HEK293 (cell line): Measurements from ENCODE around the gene NAV2.
A peak's percentile ranks its signal among the peaks of the same experiment; 100 is the strongest.

Source experiments
- CTCF ChIA-PET: fragments of 350-600 bp; formaldehyde crosslinking; extraction: SDS; loops from one replicate; lab custom pipeline; 2021; ENCODE audit warnings: antibody characterized with exemption; lab: Yijun Ruan, JAX
- POLR2A ChIA-PET: fragments of 300-600 bp; formaldehyde crosslinking; extraction: SDS; loops from one replicate; lab custom pipeline; 2020; ENCODE audit warnings: antibody characterized with exemption, inconsistent platforms; lab: Yijun Ruan, JAX
- H3K27ac ChIP-seq: fragments of 200-500 bp; sonication (Bioruptor generic); 2 replicates; pipeline ENCODE4 v1.5.1; 2014; ENCODE audit warnings: low read depth, low read length, control low read depth, inconsistent platforms; ENCODE audit errors: extremely low read depth
- H3K36me3 ChIP-seq, 2 experiments: fragments of 200-500 bp in 1 of 2; sonication (Bioruptor generic) in 1 of 2; 1 replicate in 1 of 2; 2 replicates in 1 of 2; pipeline ENCODE4 v1.5.1; 2014 to 2017; ENCODE audit warnings: inconsistent platforms in 2 of 2, low read length in 2 of 2; ENCODE audit not compliant: control insufficient read depth in 2 of 2, insufficient read depth in 1 of 2
- H3K4me1 ChIP-seq: fragments of 200-500 bp; sonication (Bioruptor generic); 2 replicates; pipeline ENCODE4 v1.5.1; 2014; ENCODE audit warnings: mild to moderate bottlenecking, low read length, inconsistent platforms; ENCODE audit not compliant: control insufficient read depth, insufficient read depth
- H3K4me3 ChIP-seq: 2 replicates; pipeline ENCODE4 v1.5.1; 2011; ENCODE audit warnings: low read depth, mild to moderate bottlenecking, control low read depth, low read length, moderate library complexity
- H3K9me3 ChIP-seq: fragments of 200-500 bp; sonication (Bioruptor generic); 2 replicates; pipeline ENCODE4 v1.5.1; 2014; ENCODE audit warnings: low read depth, low read length, inconsistent platforms; ENCODE audit not compliant: control insufficient read depth, insufficient read depth
- GLI4 ChIP-seq: fragments of 450-650 bp; formaldehyde crosslinking; IDR thresholded peaks from 2 replicates; pipeline ENCODE4 v1.5.1; 2016; ENCODE audit warnings: missing biosample characterization, missing genetic modification characterization
- GLIS2 ChIP-seq: fragments of 450-650 bp; formaldehyde crosslinking; IDR thresholded peaks from 2 replicates; pipeline ENCODE4 v1.5.1; 2016; ENCODE audit warnings: missing biosample characterization, missing genetic modification characterization
- HOXC10 ChIP-seq: sonication (generic); formaldehyde crosslinking; IDR thresholded peaks from 2 replicates; pipeline ENCODE4 v1.8.1; 2023; ENCODE audit warnings: mild to moderate bottlenecking, missing genetic modification reagents
- KLF1 ChIP-seq: fragments of 450-650 bp; formaldehyde crosslinking; IDR thresholded peaks from 2 replicates; pipeline ENCODE4 v1.5.1; 2016; ENCODE audit warnings: missing biosample characterization, missing genetic modification characterization
- REPIN1 ChIP-seq: fragments of 450-650 bp; formaldehyde crosslinking; IDR thresholded peaks from 2 replicates; pipeline ENCODE4 v1.5.1; 2017; ENCODE audit warnings: missing biosample characterization, missing genetic modification characterization, low read depth
- SALL2 ChIP-seq: fragments of 450-650 bp; formaldehyde crosslinking; IDR thresholded peaks from 2 replicates; pipeline ENCODE4 v1.5.0; 2017; ENCODE audit warnings: missing biosample characterization, mild to moderate bottlenecking, missing genetic modification characterization, borderline replicate concordance
- TRIM28 ChIP-seq: IDR thresholded peaks from 2 replicates; pipeline ENCODE4 v1.6.1; 2011; ENCODE audit warnings: low read length, control low read depth, borderline replicate concordance
- ZBTB17 ChIP-seq: fragments of 450-650 bp; formaldehyde crosslinking; IDR thresholded peaks from 2 replicates; pipeline ENCODE4 v1.5.1; 2016; ENCODE audit warnings: missing biosample characterization, missing genetic modification characterization
- ZBTB21 ChIP-seq: fragments of 450-650 bp; formaldehyde crosslinking; IDR thresholded peaks from 2 replicates; pipeline ENCODE4 v1.5.1; 2017; ENCODE audit warnings: missing biosample characterization, missing genetic modification characterization
- ZBTB7A ChIP-seq: fragments of 450-650 bp; formaldehyde crosslinking; IDR thresholded peaks from 2 replicates; pipeline ENCODE4 v1.5.1; 2016; ENCODE audit warnings: low read depth, missing biosample characterization, missing genetic modification characterization
- ZNF341 ChIP-seq: fragments of 450-650 bp; formaldehyde crosslinking; IDR thresholded peaks from 2 replicates; pipeline ENCODE4; 2016; ENCODE audit warnings: low read depth, missing biosample characterization, missing genetic modification characterization
- ZNF366 ChIP-seq: fragments of 450-650 bp; formaldehyde crosslinking; conservative IDR thresholded peaks from 2 replicates; pipeline ENCODE4 v1.5.1; 2016; ENCODE audit warnings: missing biosample characterization, missing genetic modification characterization
- ZNF391 ChIP-seq: fragments of 450-650 bp; formaldehyde crosslinking; IDR thresholded peaks from 2 replicates; pipeline ENCODE4 v1.5.1; 2016; ENCODE audit warnings: low read depth, missing biosample characterization, missing genetic modification characterization, borderline replicate concordance
- ZNF530 ChIP-seq: fragments of 450-650 bp; formaldehyde crosslinking; IDR thresholded peaks from 2 replicates; pipeline ENCODE4 v1.5.1; 2016; ENCODE audit warnings: low read depth, missing biosample characterization, missing genetic modification characterization
- ZNF558 ChIP-seq: fragments of 450-650 bp; formaldehyde crosslinking; IDR thresholded peaks from 2 replicates; pipeline ENCODE4 v1.5.1; 2016; ENCODE audit warnings: missing biosample characterization, missing genetic modification characterization
- ZNF561 ChIP-seq: fragments of 450-650 bp; IDR thresholded peaks from 2 replicates; pipeline ENCODE4 v1.5.1; 2018; ENCODE audit warnings: missing biosample characterization, missing genetic modification characterization, borderline replicate concordance
- ZNF610 ChIP-seq: fragments of 450-650 bp; formaldehyde crosslinking; IDR thresholded peaks from 2 replicates; pipeline ENCODE4 v1.5.1; 2016; ENCODE audit warnings: missing biosample characterization, missing genetic modification characterization, borderline replicate concordance
- ZNF626 ChIP-seq: fragments of 450-650 bp; sonication (Bioruptor Pico); formaldehyde crosslinking; IDR thresholded peaks from 2 replicates; pipeline ENCODE4 v1.5.1; 2018; ENCODE audit warnings: missing biosample characterization, missing genetic modification characterization, inconsistent platforms
- ZNF664 ChIP-seq: fragments of 450-650 bp; formaldehyde crosslinking; IDR thresholded peaks from 2 replicates; pipeline ENCODE4 v1.5.1; 2016; ENCODE audit warnings: missing biosample characterization, missing genetic modification characterization
- TF ChIP-seq, protein P1 (sequence below): fragments of 450-650 bp; formaldehyde crosslinking; IDR thresholded peaks from 2 replicates; pipeline ENCODE4 v1.5.1; 2017; ENCODE audit warnings: missing biosample characterization, mild to moderate bottlenecking, missing genetic modification characterization, moderate library complexity
- TF ChIP-seq, protein P2 (sequence below): fragments of 450-650 bp; formaldehyde crosslinking; IDR thresholded peaks from 2 replicates; pipeline ENCODE4 v1.5.1; 2017; ENCODE audit warnings: missing biosample characterization, missing genetic modification characterization
- TF ChIP-seq, protein P3 (sequence below): fragments of 450-650 bp; formaldehyde crosslinking; IDR thresholded peaks from 2 replicates; pipeline ENCODE4 v1.5.1; 2016; ENCODE audit warnings: missing biosample characterization, missing genetic modification characterization

The NAV2 gene

DNA sequence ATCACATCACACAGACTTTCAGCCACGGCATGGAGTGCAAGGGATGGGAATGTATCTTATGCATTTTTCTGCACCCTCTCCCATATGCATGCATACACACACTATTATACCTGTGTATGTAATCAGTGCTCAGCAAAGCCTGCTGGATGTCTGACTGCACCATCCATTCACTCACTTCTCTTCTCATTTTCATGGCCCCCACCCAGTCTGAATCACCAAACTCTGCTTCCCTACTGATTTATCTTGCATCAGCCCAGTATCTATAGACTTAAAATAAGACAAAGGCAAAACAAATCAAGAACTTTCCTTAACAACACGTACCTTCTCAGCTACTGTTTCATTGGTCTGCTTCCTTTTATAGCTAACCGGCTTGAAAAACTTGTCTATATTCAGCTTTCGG is 426.1 kb downstream of the NAV2 start:
- Histone ChIP-seq H3K36me3 (no peaks in the 10 kb centered on the region), H3K27ac (no peak overlapping the region), H3K4me1 (no peaks in the 10 kb centered on the region), H3K9me3 (no peaks in the 10 kb centered on the region), H3K4me3 (no peak overlapping the region)
- ChIA-PET CTCF (interaction anchor here (3.0 kb wide), 1 partner anchor 10 kb away, joined by 18 read pairs; no protein-coding TSS in a partner anchor), POLR2A (no interaction called here)
- TF ChIP-seq ZNF610 (tag by site-specific recombination) (no peak), ZNF530 (tag by site-specific recombination) (no peak), SALL2 (no peak), ZNF366 (tag by site-specific recombination) (no peak), ZNF558 (no peak)

DNA sequence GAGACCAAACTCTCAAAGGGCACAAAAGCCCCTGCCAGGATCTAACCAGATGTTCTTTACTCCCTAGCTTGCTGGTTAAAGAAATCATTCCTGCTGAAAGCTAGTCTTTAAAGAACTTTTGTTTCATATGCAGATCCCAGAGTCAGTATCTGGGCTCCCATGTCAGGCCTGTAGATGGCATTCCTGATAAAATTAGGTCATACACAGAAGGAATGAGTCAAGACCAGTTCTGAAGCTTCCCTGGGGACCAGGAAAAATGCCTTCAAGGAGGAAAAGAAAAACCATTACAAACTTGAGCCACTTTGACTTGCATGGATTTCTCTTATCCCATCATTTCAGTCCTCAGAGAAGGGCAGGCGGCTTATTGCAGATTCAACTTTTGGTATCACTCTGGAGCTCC is 441.7 kb downstream of the NAV2 start:
- no peak overlapping the region for H3K4me3 ChIP-seq

DNA sequence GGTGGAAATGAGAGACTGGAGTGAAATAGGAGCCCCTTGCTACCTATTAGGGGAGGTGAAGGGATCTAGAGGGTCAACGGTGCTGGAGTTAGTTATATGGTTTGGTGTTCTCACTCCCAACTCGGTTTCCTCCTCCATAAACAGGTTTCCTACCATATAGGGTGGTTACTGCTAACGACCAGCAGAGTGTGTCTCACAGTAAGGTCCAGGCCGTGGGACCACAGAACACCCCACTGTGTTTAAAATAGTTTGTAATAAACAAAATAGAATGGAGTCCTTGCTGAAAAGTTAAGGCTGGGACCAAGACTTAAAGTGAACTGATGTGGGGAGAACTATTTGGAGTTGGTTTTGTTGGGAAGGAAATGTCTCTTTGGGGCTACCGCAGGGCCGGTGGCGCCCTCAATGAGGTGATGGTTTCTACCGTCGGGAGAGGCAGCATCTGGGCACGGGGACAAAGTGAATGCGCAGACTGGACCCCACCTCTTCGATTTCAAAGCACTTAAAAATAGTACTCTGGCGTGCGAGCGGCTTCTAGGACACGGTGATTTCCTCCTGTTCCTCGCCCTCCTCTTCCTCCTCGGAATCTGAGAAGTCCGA is 443.1 kb downstream of the NAV2 start:
- H3K4me3 ChIP-seq: no peak overlapping the region
- H3K36me3 ChIP-seq: no peaks in the 10 kb centered on the region
- H3K27ac ChIP-seq: no peak overlapping the region
- TF ChIP-seq, protein P1, sequence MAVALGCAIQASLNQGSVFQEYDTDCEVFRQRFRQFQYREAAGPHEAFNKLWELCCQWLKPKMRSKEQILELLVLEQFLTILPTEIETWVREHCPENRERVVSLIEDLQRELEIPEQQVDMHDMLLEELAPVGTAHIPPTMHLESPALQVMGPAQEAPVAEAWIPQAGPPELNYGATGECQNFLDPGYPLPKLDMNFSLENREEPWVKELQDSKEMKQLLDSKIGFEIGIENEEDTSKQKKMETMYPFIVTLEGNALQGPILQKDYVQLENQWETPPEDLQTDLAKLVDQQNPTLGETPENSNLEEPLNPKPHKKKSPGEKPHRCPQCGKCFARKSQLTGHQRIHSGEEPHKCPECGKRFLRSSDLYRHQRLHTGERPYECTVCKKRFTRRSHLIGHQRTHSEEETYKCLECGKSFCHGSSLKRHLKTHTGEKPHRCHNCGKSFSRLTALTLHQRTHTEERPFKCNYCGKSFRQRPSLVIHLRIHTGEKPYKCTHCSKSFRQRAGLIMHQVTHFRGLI: no peak
- TF ChIP-seq GLIS2 (no peak), HOXC10 (CRISPR knock-in tag) (no peak), ZBTB21 (no peak), TRIM28 (no peak), ZNF341 (no peak), GLI4 (tag by site-specific recombination) (no peak), ZBTB7A (no peak), REPIN1 (tag by site-specific recombination) (no peak), ZNF626 (tag by site-specific recombination) (no peak), ZNF664 (tag by site-specific recombination) (no peak), KLF1 (no peak)
- TF ChIP-seq, protein P2, sequence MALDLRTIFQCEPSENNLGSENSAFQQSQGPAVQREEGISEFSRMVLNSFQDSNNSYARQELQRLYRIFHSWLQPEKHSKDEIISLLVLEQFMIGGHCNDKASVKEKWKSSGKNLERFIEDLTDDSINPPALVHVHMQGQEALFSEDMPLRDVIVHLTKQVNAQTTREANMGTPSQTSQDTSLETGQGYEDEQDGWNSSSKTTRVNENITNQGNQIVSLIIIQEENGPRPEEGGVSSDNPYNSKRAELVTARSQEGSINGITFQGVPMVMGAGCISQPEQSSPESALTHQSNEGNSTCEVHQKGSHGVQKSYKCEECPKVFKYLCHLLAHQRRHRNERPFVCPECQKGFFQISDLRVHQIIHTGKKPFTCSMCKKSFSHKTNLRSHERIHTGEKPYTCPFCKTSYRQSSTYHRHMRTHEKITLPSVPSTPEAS: no peak
- TF ChIP-seq, all 188 proteins: peak for 0
- ChIA-PET POLR2A (no interaction called here), CTCF (interaction anchor here (0.8 to 2.3 kb wide), 4 partner anchors 21 to 199 kb away, joined by 3 to 8 read pairs (median 6); no protein-coding TSS in a partner anchor)
- Histone ChIP-seq H3K4me1 (no peaks in the 10 kb centered on the region; the same call in 1 of the 2 replicates), H3K9me3 (no peaks in the 10 kb centered on the region)

More for the DNA sequence above, 441.7 kb downstream of the NAV2 start:
- Histone ChIP-seq H3K9me3 (no peaks in the 10 kb centered on the region), H3K27ac (no peak overlapping the region), H3K4me1 (no peaks in the 10 kb centered on the region), H3K36me3 (no peaks in the 10 kb centered on the region)
- TF ChIP-seq ZNF561 (tag by site-specific recombination): no peak
- TF ChIP-seq ZNF558: no peak
- no peak for TF ChIP-seq ZNF391 (tag by site-specific recombination)
- 0 out of 2 replicates have a peak, but pooled peaks have one; percentile 27 for TF ChIP-seq ZBTB17 (tag by site-specific recombination)
- TF ChIP-seq, protein P3, sequence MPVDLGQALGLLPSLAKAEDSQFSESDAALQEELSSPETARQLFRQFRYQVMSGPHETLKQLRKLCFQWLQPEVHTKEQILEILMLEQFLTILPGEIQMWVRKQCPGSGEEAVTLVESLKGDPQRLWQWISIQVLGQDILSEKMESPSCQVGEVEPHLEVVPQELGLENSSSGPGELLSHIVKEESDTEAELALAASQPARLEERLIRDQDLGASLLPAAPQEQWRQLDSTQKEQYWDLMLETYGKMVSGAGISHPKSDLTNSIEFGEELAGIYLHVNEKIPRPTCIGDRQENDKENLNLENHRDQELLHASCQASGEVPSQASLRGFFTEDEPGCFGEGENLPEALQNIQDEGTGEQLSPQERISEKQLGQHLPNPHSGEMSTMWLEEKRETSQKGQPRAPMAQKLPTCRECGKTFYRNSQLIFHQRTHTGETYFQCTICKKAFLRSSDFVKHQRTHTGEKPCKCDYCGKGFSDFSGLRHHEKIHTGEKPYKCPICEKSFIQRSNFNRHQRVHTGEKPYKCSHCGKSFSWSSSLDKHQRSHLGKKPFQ (tag by site-specific recombination): no peak
- CTCF ChIA-PET: interaction anchor here (0.6 to 2.3 kb wide), 4 partner anchors 23 to 1310 kb away, joined by 4 to 8 read pairs (median 5); no protein-coding TSS in a partner anchor
- POLR2A ChIA-PET: no interaction called here
